Hepatocyte (in vitro differentiated cells): Measurements from ENCODE around the gene LBHD2. TPM values are rescaled to one million over a fixed set of nuclear protein-coding genes. Genes with fewer than 3 reads are reported as not detected.

ENCODE experiments used
- DNase-seq: peaks from one replicate; pipeline ENCODE4 v3.0.0-alpha.2; 2016; ENCODE audit warnings: low spot score
- H2AFZ ChIP-seq: fragments of 200-600 bp; sonication (generic); 2 replicates; pipeline ENCODE4 v1.6.0; 2016; ENCODE audit warnings: antibody characterized with exemption, mild to moderate bottlenecking
- H3K27ac ChIP-seq: fragments of 200-600 bp; sonication (generic); 2 replicates; pipeline ENCODE4 v1.5.1; 2016; ENCODE audit warnings: mild to moderate bottlenecking
- H3K27me3 ChIP-seq: fragments of 200-600 bp; sonication (generic); 2 replicates; pipeline ENCODE4 v1.6.1; 2016
- H3K36me3 ChIP-seq: fragments of 200-600 bp; sonication (generic); replicated peaks from 2 replicates; pipeline ENCODE4 v1.5.1; 2016; ENCODE audit warnings: low read depth; ENCODE audit not compliant: insufficient read depth
- H3K4me1 ChIP-seq: fragments of 200-600 bp; sonication (generic); 2 replicates; pipeline ENCODE4 v1.5.1; 2016; ENCODE audit warnings: mild to moderate bottlenecking, moderate library complexity; ENCODE audit not compliant: insufficient read depth
- H3K4me2 ChIP-seq: fragments of 200-600 bp; sonication (generic); 2 replicates; pipeline ENCODE4 v1.6.0; 2016
- H3K4me3 ChIP-seq: fragments of 200-600 bp; sonication (generic); 2 replicates; pipeline ENCODE4 v1.5.1; 2016; ENCODE audit warnings: mild to moderate bottlenecking
- H3K79me2 ChIP-seq: fragments of 200-600 bp; sonication (generic); 2 replicates; pipeline ENCODE4 v1.6.0; 2017; ENCODE audit warnings: mild to moderate bottlenecking
- H3K9me2 ChIP-seq: fragments of 200-600 bp; sonication (generic); replicated peaks from 2 replicates; pipeline ENCODE4 v1.6.0; 2017; ENCODE audit warnings: mild to moderate bottlenecking; ENCODE audit not compliant: insufficient read depth
- H3K9me3 ChIP-seq: fragments of 200-600 bp; sonication (generic); 2 replicates; pipeline ENCODE4 v1.5.1; 2016; ENCODE audit warnings: low read depth, mild to moderate bottlenecking
- H4K20me1 ChIP-seq: fragments of 200-600 bp; sonication (generic); 2 replicates; pipeline ENCODE4 v1.6.0; 2016; ENCODE audit warnings: mild to moderate bottlenecking; ENCODE audit not compliant: insufficient read depth, poor library complexity, severe bottlenecking
- CTCF ChIP-seq: fragments of 200-600 bp; sonication (generic); IDR thresholded peaks from 2 replicates; pipeline ENCODE4 v1.5.1; 2016; ENCODE audit warnings: antibody characterized with exemption, mild to moderate bottlenecking; ENCODE audit not compliant: poor library complexity
- EZH2 ChIP-seq: fragments of 200-600 bp; sonication (generic); IDR thresholded peaks from 2 replicates; pipeline ENCODE4 v1.6.1; 2016; ENCODE audit warnings: antibody characterized with exemption, mild to moderate bottlenecking, borderline replicate concordance
- EZH2phosphoT487 ChIP-seq: fragments of 200-600 bp; sonication (generic); IDR thresholded peaks from one replicate; pipeline ENCODE4 v1.6.1; 2018; ENCODE audit warnings: antibody characterized with exemption, mild to moderate bottlenecking, low read depth, moderate library complexity; ENCODE audit not compliant: unreplicated experiment, severe bottlenecking
- WGBS: methylation state at CpG from one replicate; pipeline ENCODE4 v1.1.6; 2016; ENCODE audit warnings: low lambda C conversion rate; ENCODE audit errors: missing lambda C conversion rate; 5-methylcytosine and 5-hydroxymethylcytosine counted together
- polyA plus RNA-seq: library from polyadenylated mRNA; unstranded; fragments of >200 nt; fragmentation: Nextera tagmentation; extraction: Ambion mirVana; gene quantifications from 2 replicates; pipeline ENCODE4 v1.2.1, GENCODE V29; 2016
- total RNA-seq: library from RNA; depleted of rRNA; stranded (reverse); fragments of >200 nt; gene quantifications from 2 replicates; pipeline ENCODE4 v1.2.3, GENCODE V29; 2014

Gene LBHD2
- total and polyA plus RNA-seq, 2 experiments from 2014 or later, result 0.21 TPM; not detected in 1

- Histone ChIP-seq H3K36me3 (no peaks in the 10 kb centered on the region), H3K4me3 (no peak overlapping the region), H3K27me3 (peaks cover 10% of the 10 kb centered on the region), H3K4me2 (no peak overlapping the region), H3K27ac (no peak overlapping the region), H3K9me2 (no peaks in the 10 kb centered on the region), H3K79me2 (no peaks in the 10 kb centered on the region), H2AFZ (no peak overlapping the region), H3K9me3 (no peaks in the 10 kb centered on the region), H3K4me1 (peaks cover 9% of the 10 kb centered on the region), H4K20me1 (no peaks in the 10 kb centered on the region)
- 93% methylated on average over 28 of the region's 28 CpGs for WGBS
- DNase-seq, result no peak
- no peak for TF ChIP-seq EZH2phosphoT487
- TF ChIP-seq CTCF, result no peak
- TF ChIP-seq EZH2, result no peak
These were observed 5.7 kb downstream of the LBHD2 start for GRCh38 chr14:103089386-103090335.

- H3K4me3 ChIP-seq, result no peak overlapping the region
These were observed 6.5 kb downstream of the LBHD2 start for GRCh38 chr14:103090481-103091020.

GRCh38 chr14:103091041-103091882, 7.3 kb downstream of the LBHD2 start:
- peaks cover 14% of the 10 kb centered on the region for H3K4me1 ChIP-seq
- H2AFZ ChIP-seq, result peak overlapping the region; percentile 43
- no peaks in the 10 kb centered on the region for H3K27me3 ChIP-seq
- H4K20me1 ChIP-seq, result no peaks in the 10 kb centered on the region
- H3K4me3 ChIP-seq, result no peak overlapping the region
- WGBS, result 22% methylated on average over 38 of the region's 69 CpGs
- H3K27ac ChIP-seq, result no peak overlapping the region
- peak; percentile 83 for DNase-seq
- TF ChIP-seq EZH2, result no peak
- TF ChIP-seq CTCF, result peak; percentile 54
- no peak for TF ChIP-seq EZH2phosphoT487
- no peaks in the 10 kb centered on the region for H3K9me2 ChIP-seq
- no peaks in the 10 kb centered on the region for H3K9me3 ChIP-seq
- no peaks in the 10 kb centered on the region for H3K36me3 ChIP-seq
- H3K79me2 ChIP-seq, result no peaks in the 10 kb centered on the region
- H3K4me2 ChIP-seq, result peak overlapping the region; percentile 93

More at GRCh38 chr14:103090481-103091020, 6.5 kb downstream of the LBHD2 start:
- no peaks in the 10 kb centered on the region for H3K9me3 ChIP-seq
- H3K27ac ChIP-seq, result no peak overlapping the region
- peaks cover 14% of the 10 kb centered on the region for H3K4me1 ChIP-seq
- WGBS, result 93% methylated on average over 11 of the region's 12 CpGs
- H3K9me2 ChIP-seq, result no peaks in the 10 kb centered on the region
- no peaks in the 10 kb centered on the region for H3K36me3 ChIP-seq
- no peak for DNase-seq
- H3K4me2 ChIP-seq, result no peak overlapping the region
- H3K79me2 ChIP-seq, result no peaks in the 10 kb centered on the region
- H4K20me1 ChIP-seq, result no peaks in the 10 kb centered on the region
- H3K27me3 ChIP-seq, result peaks cover under 1% of the 10 kb centered on the region
- no peak for TF ChIP-seq EZH2phosphoT487
- no peak overlapping the region for H2AFZ ChIP-seq
